ENCODE results near the gene SPATA20.

The SPATA20 gene

GRCh38 chr17:50520483-50520882 lies 26.5 kb upstream of the SPATA20 start:
- no peak for DNase-seq (ENCODE audit: low spot score)

DNA sequence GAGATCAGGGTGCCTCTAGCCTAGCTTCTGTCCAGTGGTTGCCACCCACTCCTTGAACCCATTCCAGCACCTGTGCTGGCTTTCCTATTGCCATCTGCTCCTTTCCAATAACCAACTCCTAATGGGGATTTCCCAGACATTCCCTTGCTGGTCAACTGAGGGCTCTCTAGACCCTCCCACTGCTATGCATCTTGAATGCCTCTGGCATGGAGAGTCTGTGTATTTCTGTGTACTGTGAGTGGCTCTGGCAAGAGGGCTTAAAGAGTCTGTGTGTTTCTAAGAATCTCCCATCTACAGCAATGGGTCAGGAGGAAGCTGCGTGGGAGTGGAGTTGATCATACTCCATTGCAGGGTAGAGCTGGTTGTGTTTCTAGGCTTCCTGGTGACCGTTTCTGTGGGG lies 25.5 kb upstream of the SPATA20 start:
- DNase-seq (ENCODE audit: low spot score): no peak

DNA sequence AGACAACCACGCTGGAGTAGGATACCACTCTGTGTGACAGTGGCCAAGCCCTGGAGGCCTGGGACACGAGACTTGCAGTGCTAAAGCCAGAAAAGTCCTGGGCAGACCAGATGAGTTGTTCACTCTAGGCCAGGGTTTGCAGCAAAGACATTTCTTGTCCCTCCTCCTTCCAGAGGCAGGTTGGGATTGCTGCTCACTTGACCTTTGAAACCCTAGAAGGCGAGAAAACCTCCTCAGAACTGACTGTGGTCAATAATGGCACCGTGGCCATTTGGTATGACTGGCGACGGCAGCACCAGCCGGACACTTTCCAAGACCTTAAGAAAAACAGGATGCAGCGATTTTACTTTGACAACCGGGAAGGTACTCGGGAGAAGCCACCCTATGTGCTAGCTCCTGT lies 24.2 kb upstream of the SPATA20 start:
- no peak for DNase-seq (ENCODE audit: low spot score)

DNA sequence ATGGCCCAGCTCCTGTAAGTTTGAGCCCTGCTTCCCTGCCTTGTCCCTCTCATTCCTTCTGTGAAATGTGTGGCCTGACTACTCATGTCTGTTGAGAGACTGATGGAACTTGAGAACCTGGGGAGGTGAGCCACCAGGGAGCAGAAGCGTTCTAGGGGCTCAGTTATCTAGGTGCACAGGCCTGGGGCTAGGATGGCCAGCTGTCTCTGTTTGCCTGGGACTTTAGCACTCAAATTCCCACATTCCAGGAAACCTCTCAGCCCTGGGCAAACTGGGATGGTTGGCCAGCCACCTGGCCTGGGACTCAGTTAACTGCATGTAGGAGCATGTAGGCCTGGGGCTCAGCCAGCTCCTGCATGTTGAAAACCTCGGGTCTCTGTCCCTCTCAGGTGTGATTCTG lies 23.8 kb upstream of the SPATA20 start:
- no peak for DNase-seq (ENCODE audit: low spot score)

DNA sequence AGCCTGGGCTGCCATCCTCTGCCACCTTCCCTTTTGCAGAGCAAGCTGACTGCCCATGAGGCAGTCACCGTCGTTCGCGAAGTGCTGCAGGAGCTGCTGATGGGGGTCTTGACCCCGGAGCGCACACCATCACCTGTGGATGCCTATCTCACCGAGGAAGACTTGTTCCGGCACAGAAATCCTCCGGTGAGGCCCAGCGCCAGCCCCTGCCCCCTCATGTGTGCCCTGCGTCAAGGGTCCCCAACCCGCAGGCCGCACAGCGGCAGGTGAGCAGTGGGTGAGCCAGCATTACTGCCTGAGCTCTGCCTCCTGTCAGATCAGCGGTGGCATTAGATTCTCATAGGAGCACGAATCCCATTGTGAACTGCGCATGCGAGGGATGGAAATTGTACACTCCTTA lies 22.1 kb upstream of the SPATA20 start:
- DNase-seq (ENCODE audit: low spot score): no peak

- DNase-seq (ENCODE audit: low spot score): no peak
Measured at GRCh38 chr17:50527155-50527762, 19.7 kb upstream of the SPATA20 start.

- no peak for DNase-seq (ENCODE audit: low spot score)
Measured at GRCh38 chr17:50527949-50528474, 19.0 kb upstream of the SPATA20 start.

DNA sequence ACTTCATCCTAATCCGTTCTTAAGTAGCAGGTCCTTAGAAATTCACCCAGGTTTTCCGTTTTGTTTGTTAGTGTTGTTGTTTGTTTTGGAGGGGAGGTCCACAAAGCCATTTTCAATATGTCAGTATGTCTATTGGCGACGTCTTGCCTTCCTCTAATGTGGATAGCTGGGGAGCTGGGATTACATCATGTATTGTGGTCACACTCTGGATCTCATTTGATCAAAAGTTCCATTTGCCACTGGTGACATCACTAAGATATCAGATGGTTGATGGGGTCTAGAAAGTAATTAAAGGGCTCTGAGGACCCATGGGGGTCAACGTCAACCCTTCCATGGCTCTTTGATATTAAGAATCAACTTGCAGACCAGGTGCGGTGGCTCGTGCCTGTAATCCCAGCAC lies 17.1 kb upstream of the SPATA20 start:
- no peak for DNase-seq (ENCODE audit: low spot score)

GRCh38 chr17:50531428-50532025 lies 15.4 kb upstream of the SPATA20 start:
- no peak for DNase-seq (ENCODE audit: low spot score)

DNA sequence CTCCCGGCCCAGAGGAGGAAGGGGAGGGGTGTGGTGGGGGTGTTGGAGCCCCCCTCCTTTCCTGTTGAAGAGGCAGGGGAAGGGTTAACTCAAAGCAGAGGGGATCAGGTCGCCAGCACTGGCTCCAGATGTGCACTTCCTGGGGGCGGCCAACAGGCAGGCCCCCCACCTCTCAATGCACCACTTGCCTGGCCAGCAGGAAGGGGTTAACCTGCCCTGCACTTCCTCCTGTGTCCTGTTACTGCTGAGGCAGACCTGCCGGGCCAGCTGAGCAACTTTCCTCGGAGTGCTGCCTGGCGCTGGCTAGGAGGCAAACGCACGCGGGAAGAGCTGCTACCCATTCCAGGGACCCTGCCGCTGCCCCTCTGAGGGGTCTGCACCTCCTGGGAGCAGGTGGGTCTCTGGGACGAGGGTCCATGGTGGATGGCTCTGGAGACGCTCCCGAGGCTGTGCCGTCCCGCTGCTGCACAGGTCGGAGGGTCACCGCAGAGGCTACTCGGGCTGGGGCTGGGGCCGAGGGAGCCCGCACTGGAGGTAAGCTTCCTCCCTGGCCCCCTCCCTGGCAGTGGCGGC lies 14.4 kb upstream of the SPATA20 start, which contains the start of gene EPN3:
EPN3 (plus strand) TSS at position 284 of the 573 bp plus-strand sequence. CDS start 3,822 bp downstream, outside the sequence.
- no peak for DNase-seq (ENCODE audit: low spot score)

DNA sequence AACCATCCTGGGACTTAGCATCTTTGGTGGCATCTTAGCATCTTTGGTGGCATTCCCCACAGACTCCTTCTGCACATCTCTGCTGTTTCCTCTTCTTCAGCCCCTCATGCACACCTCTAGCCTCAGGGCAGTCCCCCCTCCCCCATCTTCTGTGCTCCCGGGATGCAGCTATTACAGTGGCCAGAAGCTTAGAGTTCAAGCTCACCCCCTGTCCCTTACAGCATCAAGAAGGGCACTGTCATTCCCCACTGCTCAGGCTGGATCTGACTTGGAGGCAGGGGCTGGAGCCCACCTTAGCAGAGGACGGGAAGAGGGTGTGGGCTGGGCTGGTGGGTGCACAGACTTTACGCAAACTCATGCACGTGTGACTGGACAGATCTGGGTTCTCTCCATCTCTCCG lies 13.8 kb upstream of the SPATA20 start:
- DNase-seq (ENCODE audit: low spot score): no peak

- no peak for DNase-seq (ENCODE audit: low spot score)
Measured at GRCh38 chr17:50533720-50534148, 13.2 kb upstream of the SPATA20 start.

GRCh38 chr17:50534222-50534978 lies 12.6 kb upstream of the SPATA20 start:
- DNase-seq (ENCODE audit: low spot score): no peak

DNA sequence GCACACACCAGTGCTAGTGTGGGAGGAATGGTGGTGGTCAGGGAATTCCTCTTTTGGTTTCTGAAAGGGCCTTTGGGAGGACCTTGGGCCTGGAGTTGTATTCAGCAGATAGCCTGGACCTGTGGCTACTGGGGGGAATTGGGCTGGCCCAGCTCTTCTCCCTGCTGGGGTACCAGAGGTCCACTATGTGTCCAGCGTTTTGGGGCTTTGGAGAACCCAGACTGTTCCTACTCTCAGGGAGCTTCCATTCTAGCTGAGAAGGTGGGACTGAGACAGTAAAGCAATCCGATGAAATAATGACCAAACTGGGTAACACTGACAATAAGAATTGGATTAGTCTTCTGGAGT lies 12.0 kb upstream of the SPATA20 start:
- DNase-seq (ENCODE audit: low spot score): no peak

DNA sequence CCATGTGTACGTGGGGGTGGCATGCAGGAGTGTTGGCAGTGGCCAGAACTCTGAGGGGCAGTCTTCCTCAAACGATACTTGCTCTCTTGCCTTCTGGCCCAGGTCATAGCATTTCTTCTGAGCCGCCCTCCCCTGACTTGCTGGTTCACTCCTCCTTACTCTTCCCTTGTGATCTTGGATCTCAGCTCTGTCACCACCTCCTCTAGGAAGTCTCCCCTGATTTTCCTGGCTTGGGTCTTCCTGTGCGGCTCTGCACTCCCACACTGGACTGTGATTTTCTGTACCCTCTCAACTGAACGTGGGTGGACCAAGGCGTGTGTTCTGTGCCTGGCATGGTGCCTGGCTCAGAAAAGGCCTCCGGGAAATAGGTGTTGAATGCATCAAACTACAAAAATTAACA lies 11.6 kb upstream of the SPATA20 start:
- no peak for DNase-seq (ENCODE audit: low spot score)

- DNase-seq (ENCODE audit: low spot score): no peak
Measured at GRCh38 chr17:50536683-50537646, 10.0 kb upstream of the SPATA20 start.

GRCh38 chr17:50537721-50538548 lies 9.0 kb upstream of the SPATA20 start:
- DNase-seq (ENCODE audit: low spot score): no peak

- DNase-seq (ENCODE audit: low spot score): no peak
Measured at GRCh38 chr17:50538549-50539410, 8.2 kb upstream of the SPATA20 start.

- no peak for DNase-seq (ENCODE audit: low spot score)
Measured at GRCh38 chr17:50539762-50540559, 7.0 kb upstream of the SPATA20 start.
